Large intestine (tissue), 12 donors: ENCODE data around the gene ZSCAN5B. TPM values are rescaled to one million over a fixed set of nuclear protein-coding genes. Genes with fewer than 3 reads are reported as not detected.
"Not testable (repeated sequence)": the region's sequence is repeated elsewhere in the genome, so short reads cannot be mapped to it uniquely, and the experiment has no call there.

Experiments used
- DNase-seq, 2 donors: peaks; one replicate each; pipeline versions ENCODE4 v3.0.0 to v3.0.0-alpha.2; 2013
- H3K27ac ChIP-seq: one replicate; pipeline ENCODE4 v1.5.1; 2013; ENCODE audit warnings: low read length
- H3K27me3 ChIP-seq: 2 replicates; pipeline ENCODE4 v1.6.1; 2013; ENCODE audit warnings: low read length; ENCODE audit not compliant: control insufficient read depth, insufficient read depth
- H3K36me3 ChIP-seq: 2 replicates; pipeline ENCODE4 v1.6.1; 2013; ENCODE audit warnings: low read length; ENCODE audit not compliant: control insufficient read depth, insufficient read depth
- H3K4me1 ChIP-seq: one replicate; pipeline ENCODE4 v1.6.1; 2013; ENCODE audit warnings: low read length; ENCODE audit not compliant: control insufficient read depth, insufficient read depth
- H3K4me3 ChIP-seq: one replicate; pipeline ENCODE4 v1.5.1; 2013; ENCODE audit warnings: low read length
- H3K9me3 ChIP-seq: one replicate; pipeline ENCODE4 v1.6.1; 2013; ENCODE audit warnings: mild to moderate bottlenecking, low read depth, low read length, moderate library complexity; ENCODE audit not compliant: control insufficient read depth
- WGBS: methylation state at CpG from one replicate; pipeline ENCODE4 v1.1.5; 2013; ENCODE audit warnings: low lambda C conversion rate; ENCODE audit not compliant: insufficient coverage; 5-methylcytosine and 5-hydroxymethylcytosine counted together
- long read RNA-seq, 11 donors: transcript quantifications; one replicate each; lab custom pipeline, GENCODE V29; 2026
- polyA plus RNA-seq: library from polyadenylated mRNA; unstranded; fragments of 120-200 nt; gene quantifications from one replicate; pipeline ENCODE4 v1.2.1, GENCODE V29; 2013

The ZSCAN5B gene
- 0.04 TPM for polyA plus RNA-seq
- long read RNA-seq, donor 1, result 0 reads
- long read RNA-seq, donor 2, result 0 reads
- long read RNA-seq, donor 3, result 0 reads
- long read RNA-seq, donor 4, result 0 reads
- long read RNA-seq, donor 5, result 0 reads
- long read RNA-seq, donor 6, result 0 reads
- long read RNA-seq, donor 7, result 0 reads
- long read RNA-seq, donor 8, result 0 reads
- long read RNA-seq, donor 9, result 0 reads
- long read RNA-seq, donor 10, result 0 reads
- long read RNA-seq, donor 11, result 0 reads

- not testable (repeated sequence) for H3K36me3 ChIP-seq
- no CpG with 5 or more reads among the region's 23 CpGs for WGBS
Observed at GRCh38 chr19:56197646-56198045, at the start of gene ZSCAN5B. ZSCAN5B (minus strand) TSS chr19:56197783; CDS start chr19:56193052, 4,731 bp downstream.

DNA sequence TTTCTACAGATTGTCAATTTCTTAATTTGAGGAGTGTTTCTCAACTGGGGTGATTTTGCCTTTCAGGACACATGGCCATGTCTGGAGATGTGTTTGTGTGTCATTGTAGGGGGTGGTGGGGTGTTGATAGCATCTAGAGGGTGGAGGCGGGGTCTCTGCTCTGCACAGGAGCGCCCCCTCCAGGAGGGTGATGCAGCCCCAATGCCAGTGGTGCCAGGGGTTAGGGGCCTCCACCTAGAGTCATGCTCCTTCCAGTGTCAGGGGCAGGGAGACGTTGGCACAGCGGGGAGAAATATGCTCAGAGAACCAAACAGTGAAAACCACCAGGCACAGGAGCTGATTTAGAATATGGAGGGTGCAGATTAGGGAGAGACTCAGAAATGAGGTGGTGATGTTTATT is 48.2 kb upstream of the ZSCAN5B start:
- H3K27me3 ChIP-seq, result not testable (repeated sequence)

More at GRCh38 chr19:56197646-56198045, at the start of gene ZSCAN5B:
- H3K9me3 ChIP-seq, H3K27ac ChIP-seq, DNase-seq, H3K27me3 ChIP-seq, H3K4me1 ChIP-seq, H3K4me3 ChIP-seq: not testable (repeated sequence)

GRCh38 chr19:56245121-56245740 is 47.6 kb upstream of the ZSCAN5B start:
- DNase-seq, result no peak
- H3K9me3 ChIP-seq, result no peaks in the 10 kb centered on the region
- H3K36me3 ChIP-seq, result no peaks in the 10 kb centered on the region
- no peaks in the 10 kb centered on the region for H3K4me1 ChIP-seq
- no peak overlapping the region for H3K27ac ChIP-seq
- no peaks in the 10 kb centered on the region for H3K27me3 ChIP-seq
- WGBS, result 50% methylated on average over 1 of the region's 7 CpGs
- no peak overlapping the region for H3K4me3 ChIP-seq

More for the DNA sequence above, 48.2 kb upstream of the ZSCAN5B start:
- H3K27ac ChIP-seq, H3K4me3 ChIP-seq, DNase-seq, H3K9me3 ChIP-seq, H3K36me3 ChIP-seq, H3K4me1 ChIP-seq: not testable (repeated sequence)
- no CpG with 5 or more reads among the region's 4 CpGs for WGBS

DNA sequence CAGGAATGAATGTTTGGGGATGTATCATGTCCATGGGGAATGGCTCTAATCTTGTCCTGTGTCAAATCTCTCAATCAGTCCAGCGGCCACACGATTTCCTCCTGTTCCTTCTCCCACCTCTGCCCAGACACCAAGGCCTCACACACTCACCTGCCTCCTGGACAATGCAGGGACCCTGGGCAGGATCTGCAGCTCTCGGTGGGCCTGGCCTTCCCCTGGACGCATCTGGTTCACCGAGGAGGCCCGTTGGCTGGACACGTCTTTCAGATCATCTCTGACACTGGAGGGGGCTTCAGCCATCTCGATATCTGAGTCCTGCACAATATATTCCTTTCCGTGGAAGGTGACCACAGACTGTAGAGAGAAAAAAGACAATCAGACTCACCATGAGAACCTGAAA is 25.9 kb upstream of the ZSCAN5B start:
- H3K4me3 ChIP-seq, result no peak overlapping the region
- WGBS, result no CpG with 5 or more reads among the region's 9 CpGs
- H3K27me3 ChIP-seq, result no peaks in the 10 kb centered on the region
- no peak overlapping the region for H3K27ac ChIP-seq
- DNase-seq, result no peak
- no peaks in the 10 kb centered on the region for H3K9me3 ChIP-seq
- no peaks in the 10 kb centered on the region for H3K36me3 ChIP-seq
- H3K4me1 ChIP-seq, result no peaks in the 10 kb centered on the region

DNA sequence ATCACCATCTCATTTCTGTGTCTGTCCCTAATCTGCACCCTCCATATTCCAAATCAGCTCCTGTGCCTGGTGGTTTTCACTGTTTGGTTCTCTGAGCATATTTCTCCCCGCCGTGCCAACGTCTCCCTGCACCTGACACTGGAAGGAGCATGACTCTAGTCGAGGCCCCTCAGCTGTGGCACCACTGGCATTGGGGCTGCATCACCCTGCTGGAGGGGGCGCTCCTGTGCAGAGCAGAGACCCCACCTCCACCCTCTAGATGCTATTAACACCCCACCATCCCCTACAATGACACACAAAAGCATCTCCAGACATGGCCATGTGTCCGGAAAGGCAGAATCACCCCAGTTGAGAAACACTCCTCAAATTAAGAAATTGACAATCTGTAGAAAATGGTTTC is 25.3 kb upstream of the ZSCAN5B start:
- Histone ChIP-seq H3K9me3 (no peaks in the 10 kb centered on the region), H3K4me1 (no peaks in the 10 kb centered on the region), H3K4me3 (no peak overlapping the region), H3K27me3 (peaks cover 2% of the 10 kb centered on the region), H3K36me3 (no peaks in the 10 kb centered on the region), H3K27ac (no peak overlapping the region)
- WGBS, result no CpG with 5 or more reads among the region's 6 CpGs
- no peak for DNase-seq

DNA sequence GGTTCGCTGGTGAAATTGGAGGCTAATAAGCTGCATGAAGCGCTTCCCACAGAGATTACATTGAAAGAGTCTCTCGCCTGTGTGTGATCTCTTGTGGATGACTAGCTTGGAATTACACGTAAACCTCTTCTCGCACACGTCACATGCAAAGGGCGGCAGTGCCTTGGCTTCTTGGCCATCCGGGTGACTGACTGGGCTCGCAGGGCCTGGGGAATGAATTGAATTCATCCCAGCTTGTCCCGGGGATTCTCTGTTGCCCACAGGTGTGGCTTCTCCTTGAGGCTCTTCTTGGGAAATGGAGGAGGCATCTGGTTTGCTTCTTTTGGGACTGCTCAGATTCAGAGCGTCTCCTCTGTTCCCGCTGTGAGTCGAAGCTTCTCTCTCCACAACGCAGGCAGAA is 24.3 kb upstream of the ZSCAN5B start:
- no CpG with 5 or more reads among the region's 14 CpGs for WGBS
- H3K36me3 ChIP-seq, result no peaks in the 10 kb centered on the region
- no peak overlapping the region for H3K27ac ChIP-seq
- no peaks in the 10 kb centered on the region for H3K9me3 ChIP-seq
- peaks cover 10% of the 10 kb centered on the region for H3K27me3 ChIP-seq
- no peak overlapping the region for H3K4me3 ChIP-seq
- no peak for DNase-seq
- no peaks in the 10 kb centered on the region for H3K4me1 ChIP-seq

DNA sequence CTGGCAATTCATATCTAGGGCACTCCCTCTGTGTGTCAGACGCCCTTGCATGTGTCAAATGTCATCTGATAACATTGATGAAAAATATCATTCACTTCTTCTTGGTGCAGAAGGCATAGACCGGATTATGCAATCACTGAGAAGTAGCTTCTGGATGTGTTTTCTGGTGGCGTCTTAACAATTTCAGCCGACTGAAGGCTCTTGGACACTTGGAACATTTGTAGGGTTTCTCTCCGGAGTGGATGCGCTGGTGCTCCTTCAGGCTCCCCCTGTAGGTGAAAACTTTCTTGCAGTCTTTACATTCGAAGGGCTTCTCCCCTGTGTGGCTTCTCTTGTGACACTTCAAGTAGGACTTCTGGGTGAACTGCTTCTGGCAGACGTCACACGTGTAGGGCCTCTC is 23.9 kb upstream of the ZSCAN5B start:
- not testable (repeated sequence) for DNase-seq, H3K27ac ChIP-seq, H3K9me3 ChIP-seq, H3K4me3 ChIP-seq, H3K36me3 ChIP-seq, H3K4me1 ChIP-seq
- peaks cover 13% of the 10 kb centered on the region for H3K27me3 ChIP-seq
- WGBS, result no CpG with 5 or more reads among the region's 9 CpGs

DNA sequence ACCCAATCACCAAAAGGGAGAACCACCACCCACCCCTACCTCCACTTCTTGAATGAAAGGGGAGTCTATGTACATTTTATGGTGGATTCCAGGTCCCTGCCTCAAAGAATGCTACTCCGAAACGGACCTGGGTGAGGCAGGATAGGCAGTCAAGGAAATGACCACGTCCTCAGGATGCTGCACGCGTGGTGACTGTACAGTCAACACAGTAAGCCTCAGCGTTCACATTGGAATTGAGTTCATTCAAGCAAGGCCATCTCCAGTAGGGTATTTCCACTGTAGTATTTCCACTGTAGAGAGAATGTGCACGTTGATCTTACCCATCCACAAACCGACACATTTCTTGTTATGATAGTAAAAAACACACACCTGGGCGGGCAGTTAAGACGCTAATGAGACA is 21.4 kb upstream of the ZSCAN5B start:
- Histone ChIP-seq H3K9me3 (no peaks in the 10 kb centered on the region), H3K4me3 (no peak overlapping the region), H3K27me3 (peaks cover 16% of the 10 kb centered on the region), H3K27ac (no peak overlapping the region), H3K36me3 (no peaks in the 10 kb centered on the region), H3K4me1 (no peaks in the 10 kb centered on the region)
- no CpG with 5 or more reads among the region's 10 CpGs for WGBS
- DNase-seq, result no peak

GRCh38 chr19:56217039-56217949 is 19.7 kb upstream of the ZSCAN5B start:
- no peak overlapping the region for H3K4me3 ChIP-seq
- no CpG with 5 or more reads among the region's 79 CpGs for WGBS
- peak; percentile 7 to 9 for DNase-seq
- H3K9me3 ChIP-seq, result no peaks in the 10 kb centered on the region
- H3K4me1 ChIP-seq, result no peaks in the 10 kb centered on the region
- no peaks in the 10 kb centered on the region for H3K36me3 ChIP-seq
- peaks cover 16% of the 10 kb centered on the region for H3K27me3 ChIP-seq
- H3K27ac ChIP-seq, result no peak overlapping the region

DNA sequence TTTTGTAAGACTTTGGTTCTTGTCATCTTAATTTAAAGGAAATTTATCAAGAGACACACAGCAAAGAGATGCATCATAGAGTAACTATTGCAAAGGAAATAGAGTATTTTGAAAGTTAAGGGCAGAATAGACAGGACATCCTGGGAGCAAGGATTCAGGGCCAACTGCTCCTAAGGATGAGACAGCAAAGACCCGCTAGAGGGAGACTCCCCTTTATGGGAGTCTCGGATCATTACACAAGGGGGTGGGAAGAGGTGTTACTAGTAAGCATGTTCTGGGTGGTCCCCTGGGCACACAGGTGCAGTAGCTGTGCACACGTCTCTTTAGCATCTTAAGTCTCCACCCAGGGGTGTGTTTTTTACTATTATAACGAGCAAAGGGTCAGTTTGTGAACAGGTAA is 14.1 kb upstream of the ZSCAN5B start:
- no CpG with 5 or more reads among the region's 4 CpGs for WGBS
- no peaks in the 10 kb centered on the region for H3K36me3 ChIP-seq
- no peaks in the 10 kb centered on the region for H3K4me1 ChIP-seq
- no peak for DNase-seq
- H3K27me3 ChIP-seq, result peaks cover 5% of the 10 kb centered on the region
- H3K27ac ChIP-seq, result no peak overlapping the region
- no peak overlapping the region for H3K4me3 ChIP-seq
- H3K9me3 ChIP-seq, result no peaks in the 10 kb centered on the region
